K562 (cell line): ENCODE data around the gene NDUFV2. TPM values are rescaled to one million over a fixed set of nuclear protein-coding genes. Genes with fewer than 3 reads are reported as not detected.

Experiments
- DACH1 ChIP-seq: fragments of 450-650 bp; IDR thresholded peaks from 2 replicates; pipeline ENCODE4 v1.6.1; 2018; ENCODE audit not compliant: partially characterized antibody
- EHMT2 ChIP-seq: fragments of 450-650 bp; IDR thresholded peaks from 2 replicates; pipeline ENCODE4 v1.6.1; 2018; ENCODE audit warnings: antibody characterized with exemption
- FOXA3 ChIP-seq, 2 experiments: fragments of 450-650 bp in 1 of 2; sonication (generic) in 1 of 2; formaldehyde crosslinking; IDR thresholded peaks in 1 of 2; conservative IDR thresholded peaks in 1 of 2; 2 replicates each; pipeline versions ENCODE4 v1.4.0 to v1.8.0; 2020 to 2022; ENCODE audit warnings: mild to moderate bottlenecking in 2 of 2, missing genetic modification reagents in 1 of 2
- HNRNPK ChIP-seq: fragments of 200-400 bp; formaldehyde crosslinking; IDR thresholded peaks from one replicate; pipeline ENCODE4 v1.6.1; 2018; ENCODE audit warnings: mild to moderate bottlenecking, low read depth, low read length; ENCODE audit not compliant: poor library complexity, severe bottlenecking
- KDM5B ChIP-seq: fragments of 200-600 bp; sonication (generic); IDR thresholded peaks from 2 replicates; pipeline ENCODE4 v1.6.1; 2012; ENCODE audit warnings: low read depth, mild to moderate bottlenecking, moderate library complexity, low read length, control low read depth, inconsistent platforms; ENCODE audit not compliant: insufficient replicate concordance
- KLF13 ChIP-seq: fragments of 450-650 bp; IDR thresholded peaks from 2 replicates; pipeline ENCODE4 v1.6.1; 2016; ENCODE audit warnings: missing genetic modification characterization, low read depth, mild to moderate bottlenecking, missing compliant biosample characterization, moderate library complexity, borderline replicate concordance
- LEF1 ChIP-seq: fragments of 450-650 bp; IDR thresholded peaks from 2 replicates; pipeline ENCODE4 v1.6.1; 2016; ENCODE audit warnings: mild to moderate bottlenecking
- NFIX ChIP-seq: fragments of 250-450 bp; sonication (Bioruptor Pico); IDR thresholded peaks from 2 replicates; pipeline ENCODE4 v1.4.0; 2020; ENCODE audit warnings: low read depth, mild to moderate bottlenecking, moderate library complexity
- PHF20 ChIP-seq: fragments of 450-650 bp; IDR thresholded peaks from 2 replicates; pipeline ENCODE4 v1.6.1; 2018; ENCODE audit not compliant: partially characterized antibody
- PTBP1 ChIP-seq: fragments of 200-400 bp; formaldehyde crosslinking; IDR thresholded peaks from 2 replicates; pipeline ENCODE4 v1.6.1; 2017; ENCODE audit warnings: low read depth, low read length
- RAD21 ChIP-seq, 2 experiments: fragments of 250-450 bp in 1 of 2; fragments of 450-650 bp in 1 of 2; sonication (Bioruptor Pico) in 1 of 2; formaldehyde crosslinking in 1 of 2; IDR thresholded peaks in 1 of 2; conservative IDR thresholded peaks in 1 of 2; 2 replicates each; pipeline versions ENCODE4 v1.4.0 to v1.8.0; 2020 to 2022; ENCODE audit warnings: mild to moderate bottlenecking in 2 of 2, moderate library complexity in 1 of 2
- TFAM ChIP-seq: fragments of 250-450 bp; sonication (Bioruptor Pico); conservative IDR thresholded peaks from 2 replicates; pipeline ENCODE4 v1.5.0; 2021; ENCODE audit warnings: mild to moderate bottlenecking, moderate library complexity
- WHSC1 ChIP-seq: IDR thresholded peaks from one replicate; pipeline ENCODE4 v1.6.1; 2012; ENCODE audit warnings: low read length, control low read depth, inconsistent platforms
- ZNF165 ChIP-seq: fragments of 250-450 bp; sonication (Bioruptor Pico); IDR thresholded peaks from 2 replicates; pipeline ENCODE4 v1.4.0; 2020; ENCODE audit warnings: borderline replicate concordance
- ZNF23 ChIP-seq: fragments of 250-450 bp; sonication (Bioruptor Pico); IDR thresholded peaks from 2 replicates; pipeline ENCODE4 v1.4.0; 2020; ENCODE audit warnings: mild to moderate bottlenecking
- ZNF668 ChIP-seq: fragments of 250-450 bp; sonication (Bioruptor Pico); IDR thresholded peaks from 2 replicates; pipeline ENCODE4 v1.8.0; 2022; ENCODE audit warnings: mild to moderate bottlenecking, inconsistent platforms
- polyA plus RNA-seq, 8 experiments: library from polyadenylated mRNA; depleted of rRNA in 4 of 8; stranded (reverse) in 5 of 8; unstranded in 3 of 8; fragments of >200 nt; fragmentation: Nextera tagmentation in 2 of 8; fragmentation: Illumina TruSeq in 1 of 8; extraction: Ambion mirVana in 2 of 8; extraction: Trizol in 1 of 8; gene quantifications; 2 replicates each; pipeline versions ENCODE4 v1.2.1 to v1.2.3, GENCODE V29; 2011 to 2014; ENCODE audit warnings: inconsistent platforms in 1 of 8, missing spikeins in 1 of 8
- total RNA-seq, 7 experiments: library from RNA; depleted of rRNA in 6 of 7; stranded (reverse); fragments of >200 nt in 6 of 7; fragmentation: Illumina TruSeq in 2 of 7; extraction: Trizol in 2 of 7; gene quantifications; 2 replicates each; pipeline versions ENCODE4 v1.2.1 to v1.2.3, GENCODE V29; 2011 to 2021; ENCODE audit warnings: low replicate concordance in 1 of 7
- TF ChIP-seq, protein P1 (sequence below): fragments of 250-450 bp; sonication (Bioruptor Pico); IDR thresholded peaks from 2 replicates; pipeline ENCODE4 v1.4.0; 2020; ENCODE audit warnings: mild to moderate bottlenecking
- TF ChIP-seq, protein P2 (sequence below): fragments of 150-350 bp; IDR thresholded peaks from 2 replicates; pipeline ENCODE4 v1.6.1; 2014; ENCODE audit warnings: low read depth, mild to moderate bottlenecking, low read length, borderline replicate concordance
- TF ChIP-seq, protein P3 (sequence below): fragments of 250-450 bp; sonication (Bioruptor Pico); IDR thresholded peaks from 2 replicates; pipeline ENCODE4 v1.8.0; 2021; ENCODE audit warnings: mild to moderate bottlenecking, moderate library complexity
- TF ChIP-seq, protein P4 (sequence below): fragments of 450-650 bp; formaldehyde crosslinking; IDR thresholded peaks from 2 replicates; pipeline ENCODE4 v1.4.0; 2020; ENCODE audit warnings: mild to moderate bottlenecking, moderate library complexity

NDUFV2 gene
- total and polyA plus RNA-seq, 9 of the 15 experiments (the other 6 are each of a cell fraction or from before 2014, with no cell fraction given) = 213 to 550 (median 384) TPM

DNA sequence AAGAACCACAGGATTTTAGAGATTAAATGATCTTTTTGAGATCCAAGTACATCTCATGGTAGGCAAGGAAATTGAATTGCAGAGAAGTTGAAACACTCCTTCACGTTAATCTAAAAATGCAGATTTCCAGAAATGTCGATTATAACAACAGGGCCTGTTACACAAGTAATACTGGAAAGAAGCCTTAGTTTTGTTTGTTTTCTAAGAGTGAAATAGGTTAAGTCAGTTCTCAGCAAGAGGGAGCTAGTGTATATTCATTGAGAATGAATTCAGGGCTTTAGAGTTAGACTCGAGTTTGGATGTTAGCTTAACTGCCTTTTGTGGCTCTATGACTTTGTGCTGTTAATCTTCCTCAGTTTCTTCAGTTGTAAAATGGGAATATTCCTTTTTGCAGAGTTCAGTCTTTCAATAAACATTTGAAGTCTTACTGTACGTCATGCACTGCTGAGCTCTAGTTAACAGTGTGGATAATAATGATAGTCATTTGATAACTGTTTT, 926 bp downstream of the NDUFV2 start (continued):
- no peak for TF ChIP-seq KLF13
- no peak for TF ChIP-seq NFIX (CRISPR knock-in tag)
- TF ChIP-seq, protein P1, sequence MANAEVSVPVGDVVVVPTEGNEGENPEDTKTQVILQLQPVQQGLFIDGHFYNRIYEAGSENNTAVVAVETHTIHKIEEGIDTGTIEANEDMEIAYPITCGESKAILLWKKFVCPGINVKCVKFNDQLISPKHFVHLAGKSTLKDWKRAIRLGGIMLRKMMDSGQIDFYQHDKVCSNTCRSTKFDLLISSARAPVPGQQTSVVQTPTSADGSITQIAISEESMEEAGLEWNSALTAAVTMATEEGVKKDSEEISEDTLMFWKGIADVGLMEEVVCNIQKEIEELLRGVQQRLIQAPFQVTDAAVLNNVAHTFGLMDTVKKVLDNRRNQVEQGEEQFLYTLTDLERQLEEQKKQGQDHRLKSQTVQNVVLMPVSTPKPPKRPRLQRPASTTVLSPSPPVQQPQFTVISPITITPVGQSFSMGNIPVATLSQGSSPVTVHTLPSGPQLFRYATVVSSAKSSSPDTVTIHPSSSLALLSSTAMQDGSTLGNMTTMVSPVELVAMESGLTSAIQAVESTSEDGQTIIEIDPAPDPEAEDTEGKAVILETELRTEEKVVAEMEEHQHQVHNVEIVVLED = no peak
- peak; percentile 30 for TF ChIP-seq KDM5B
- TF ChIP-seq DACH1 = no peak
- peak in 1 of 2 experiments; percentile 34; a peak in 1 of 4 replicates for TF ChIP-seq FOXA3 (CRISPR knock-in tag; conservative IDR thresholded peaks at IDR 0.05 in 1 of 2, IDR thresholded peaks at IDR 0.05 in 1 of 2)
- peak in 1 of 2 experiments; percentile 61; a peak in 3 of 4 replicates for TF ChIP-seq RAD21 (CRISPR knock-in tag; conservative IDR thresholded peaks at IDR 0.05 in 1 of 2, IDR thresholded peaks at IDR 0.05 in 1 of 2)
- no peak for TF ChIP-seq LEF1
- TF ChIP-seq, protein P2, sequence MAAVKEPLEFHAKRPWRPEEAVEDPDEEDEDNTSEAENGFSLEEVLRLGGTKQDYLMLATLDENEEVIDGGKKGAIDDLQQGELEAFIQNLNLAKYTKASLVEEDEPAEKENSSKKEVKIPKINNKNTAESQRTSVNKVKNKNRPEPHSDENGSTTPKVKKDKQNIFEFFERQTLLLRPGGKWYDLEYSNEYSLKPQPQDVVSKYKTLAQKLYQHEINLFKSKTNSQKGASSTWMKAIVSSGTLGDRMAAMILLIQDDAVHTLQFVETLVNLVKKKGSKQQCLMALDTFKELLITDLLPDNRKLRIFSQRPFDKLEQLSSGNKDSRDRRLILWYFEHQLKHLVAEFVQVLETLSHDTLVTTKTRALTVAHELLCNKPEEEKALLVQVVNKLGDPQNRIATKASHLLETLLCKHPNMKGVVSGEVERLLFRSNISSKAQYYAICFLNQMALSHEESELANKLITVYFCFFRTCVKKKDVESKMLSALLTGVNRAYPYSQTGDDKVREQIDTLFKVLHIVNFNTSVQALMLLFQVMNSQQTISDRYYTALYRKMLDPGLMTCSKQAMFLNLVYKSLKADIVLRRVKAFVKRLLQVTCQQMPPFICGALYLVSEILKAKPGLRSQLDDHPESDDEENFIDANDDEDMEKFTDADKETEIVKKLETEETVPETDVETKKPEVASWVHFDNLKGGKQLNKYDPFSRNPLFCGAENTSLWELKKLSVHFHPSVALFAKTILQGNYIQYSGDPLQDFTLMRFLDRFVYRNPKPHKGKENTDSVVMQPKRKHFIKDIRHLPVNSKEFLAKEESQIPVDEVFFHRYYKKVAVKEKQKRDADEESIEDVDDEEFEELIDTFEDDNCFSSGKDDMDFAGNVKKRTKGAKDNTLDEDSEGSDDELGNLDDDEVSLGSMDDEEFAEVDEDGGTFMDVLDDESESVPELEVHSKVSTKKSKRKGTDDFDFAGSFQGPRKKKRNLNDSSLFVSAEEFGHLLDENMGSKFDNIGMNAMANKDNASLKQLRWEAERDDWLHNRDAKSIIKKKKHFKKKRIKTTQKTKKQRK = no peak
- TF ChIP-seq ZNF668 (CRISPR knock-in tag) = no peak
- TF ChIP-seq ZNF165 (CRISPR knock-in tag) = no peak
- 0 out of 2 replicates have a peak, but pooled peaks have one; percentile 4 for TF ChIP-seq EHMT2
- no peak for TF ChIP-seq PTBP1
- no peak for TF ChIP-seq ZNF23 (CRISPR knock-in tag)
- TF ChIP-seq WHSC1 = no peak
- TF ChIP-seq, protein P3, sequence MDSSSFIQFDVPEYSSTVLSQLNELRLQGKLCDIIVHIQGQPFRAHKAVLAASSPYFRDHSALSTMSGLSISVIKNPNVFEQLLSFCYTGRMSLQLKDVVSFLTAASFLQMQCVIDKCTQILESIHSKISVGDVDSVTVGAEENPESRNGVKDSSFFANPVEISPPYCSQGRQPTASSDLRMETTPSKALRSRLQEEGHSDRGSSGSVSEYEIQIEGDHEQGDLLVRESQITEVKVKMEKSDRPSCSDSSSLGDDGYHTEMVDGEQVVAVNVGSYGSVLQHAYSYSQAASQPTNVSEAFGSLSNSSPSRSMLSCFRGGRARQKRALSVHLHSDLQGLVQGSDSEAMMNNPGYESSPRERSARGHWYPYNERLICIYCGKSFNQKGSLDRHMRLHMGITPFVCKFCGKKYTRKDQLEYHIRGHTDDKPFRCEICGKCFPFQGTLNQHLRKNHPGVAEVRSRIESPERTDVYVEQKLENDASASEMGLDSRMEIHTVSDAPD (CRISPR knock-in tag) = no peak
- TF ChIP-seq, protein P4, sequence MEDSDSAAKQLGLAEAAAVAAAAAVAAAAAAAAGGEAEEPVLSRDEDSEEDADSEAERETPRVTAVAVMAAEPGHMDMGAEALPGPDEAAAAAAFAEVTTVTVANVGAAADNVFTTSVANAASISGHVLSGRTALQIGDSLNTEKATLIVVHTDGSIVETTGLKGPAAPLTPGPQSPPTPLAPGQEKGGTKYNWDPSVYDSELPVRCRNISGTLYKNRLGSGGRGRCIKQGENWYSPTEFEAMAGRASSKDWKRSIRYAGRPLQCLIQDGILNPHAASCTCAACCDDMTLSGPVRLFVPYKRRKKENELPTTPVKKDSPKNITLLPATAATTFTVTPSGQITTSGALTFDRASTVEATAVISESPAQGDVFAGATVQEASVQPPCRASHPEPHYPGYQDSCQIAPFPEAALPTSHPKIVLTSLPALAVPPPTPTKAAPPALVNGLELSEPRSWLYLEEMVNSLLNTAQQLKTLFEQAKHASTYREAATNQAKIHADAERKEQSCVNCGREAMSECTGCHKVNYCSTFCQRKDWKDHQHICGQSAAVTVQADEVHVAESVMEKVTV (CRISPR knock-in tag) = peak; percentile 47
- no peak for TF ChIP-seq HNRNPK
- no peak for TF ChIP-seq TFAM (CRISPR knock-in tag)
- TF ChIP-seq PHF20 = no peak
